Endothelial cell of umbilical vein (primary cell): Measurements from ENCODE around the gene NAV2.

Source experiments
- CTCF ChIP-seq, 2 donors: IDR thresholded peaks; 1 replicate in 1 of 2; 2 replicates in 1 of 2; pipeline ENCODE4 v1.5.1; 2011; ENCODE audit warnings: low read length in 2 of 2, mild to moderate bottlenecking in 2 of 2, moderate library complexity in 2 of 2, control low read depth in 1 of 2, inconsistent platforms in 1 of 2, low read depth in 1 of 2; ENCODE audit not compliant: insufficient read depth in 1 of 2; ENCODE audit errors: extremely low read depth in 1 of 2
- JUN ChIP-seq: IDR thresholded peaks from 2 replicates; pipeline ENCODE4 v1.6.1; 2011; ENCODE audit warnings: borderline replicate concordance, low read depth; ENCODE audit not compliant: insufficient read length, insufficient read depth
- POLR2A ChIP-seq: IDR thresholded peaks from 2 replicates; pipeline ENCODE4 v1.6.1; 2012; ENCODE audit warnings: low read depth, mild to moderate bottlenecking, control low read depth, low read length
- POLR2AphosphoS5 ChIP-seq: IDR thresholded peaks from 2 replicates; pipeline ENCODE4 v1.6.1; 2012; ENCODE audit warnings: low read depth, mild to moderate bottlenecking, control low read depth, low read length, moderate library complexity; ENCODE audit not compliant: insufficient read depth

GRCh38 chr11:20090654-20091374 is 378.2 kb downstream of the NAV2 start:
- no peak for TF ChIP-seq POLR2A
- TF ChIP-seq JUN: no peak
- TF ChIP-seq CTCF (IDR thresholded peaks at IDR 0.05; ENCODE audit: extremely low read depth in 1 of 2, insufficient read depth in 1 of 2, low read depth in 1 of 2, low read length in 2 of 2): no peak
- TF ChIP-seq POLR2AphosphoS5: no peak
